Vagina (tissue), 2 donors: ENCODE data around the gene SEMA4G. TPM values are rescaled to one million over a fixed set of nuclear protein-coding genes. Genes with fewer than 3 reads are reported as not detected.
"Not testable (repeated sequence)": the region's sequence is repeated elsewhere in the genome, so short reads cannot be mapped to it uniquely, and the experiment has no call there.

Experiments used
- DNase-seq, 2 donors: peaks; one replicate each; pipeline ENCODE4 v3.0.0-alpha.2; 2017; ENCODE audit errors: extremely low spot score in 2 of 2
- H3K27ac ChIP-seq: fragments of 200-600 bp; sonication (generic); one replicate; pipeline ENCODE4 v1.5.1; 2019
- H3K27me3 ChIP-seq: fragments of 200-600 bp; sonication (generic); one replicate; pipeline ENCODE4 v1.5.1; 2019
- H3K36me3 ChIP-seq, 2 donors: fragments of 200-600 bp; sonication (generic); one replicate each; pipeline ENCODE4 v1.5.1; 2017 to 2019
- H3K4me1 ChIP-seq: fragments of 200-600 bp; sonication (generic); one replicate; pipeline ENCODE4 v1.5.1; 2019
- H3K4me3 ChIP-seq, 2 donors: fragments of 200-600 bp; sonication (generic); 1 replicate in 1 of 2; 2 replicates in 1 of 2; pipeline ENCODE4 v1.5.1; 2016 to 2019
- H3K9me3 ChIP-seq: fragments of 200-600 bp; sonication (generic); one replicate; pipeline ENCODE4 v1.5.1; 2019
- POLR2A ChIP-seq, 2 donors: fragments of 450-650 bp; IDR thresholded peaks; one replicate each; pipeline ENCODE4 v1.6.1; 2017; ENCODE audit warnings: antibody characterized with exemption in 2 of 2, mild to moderate bottlenecking in 2 of 2, moderate library complexity in 2 of 2
- POLR2AphosphoS5 ChIP-seq, 2 donors: sonication (generic); formaldehyde crosslinking; IDR thresholded peaks; one replicate each; pipeline ENCODE4 v1.9.0; 2017; ENCODE audit warnings: antibody characterized with exemption in 2 of 2, mild to moderate bottlenecking in 2 of 2, low read depth in 1 of 2; ENCODE audit not compliant: insufficient read depth in 1 of 2
- intact Hi-C: fragments of 100-400 bp; cut with DNase I; formaldehyde crosslinking; loops from one replicate; pipeline ENCODE4 v1.15.1; 2023
- total RNA-seq: library from RNA; depleted of rRNA; stranded (reverse); fragments of >200 nt; gene quantifications from one replicate; pipeline ENCODE4 v1.2.3, GENCODE V29; 2016
- TF ChIP-seq, protein P1 (sequence below), 3 experiments: fragments of 450-650 bp in 2 of 3; fragments of 200-600 bp in 1 of 3; sonication (generic) in 1 of 3; IDR thresholded peaks; one replicate each; pipeline ENCODE4 v1.5.1; 2017 to 2019; ENCODE audit warnings: antibody characterized with exemption in 3 of 3, mild to moderate bottlenecking in 2 of 3, moderate library complexity in 2 of 3

SEMA4G gene
- total RNA-seq, 1 donor from 2014 or later: 6.4 TPM

DNA sequence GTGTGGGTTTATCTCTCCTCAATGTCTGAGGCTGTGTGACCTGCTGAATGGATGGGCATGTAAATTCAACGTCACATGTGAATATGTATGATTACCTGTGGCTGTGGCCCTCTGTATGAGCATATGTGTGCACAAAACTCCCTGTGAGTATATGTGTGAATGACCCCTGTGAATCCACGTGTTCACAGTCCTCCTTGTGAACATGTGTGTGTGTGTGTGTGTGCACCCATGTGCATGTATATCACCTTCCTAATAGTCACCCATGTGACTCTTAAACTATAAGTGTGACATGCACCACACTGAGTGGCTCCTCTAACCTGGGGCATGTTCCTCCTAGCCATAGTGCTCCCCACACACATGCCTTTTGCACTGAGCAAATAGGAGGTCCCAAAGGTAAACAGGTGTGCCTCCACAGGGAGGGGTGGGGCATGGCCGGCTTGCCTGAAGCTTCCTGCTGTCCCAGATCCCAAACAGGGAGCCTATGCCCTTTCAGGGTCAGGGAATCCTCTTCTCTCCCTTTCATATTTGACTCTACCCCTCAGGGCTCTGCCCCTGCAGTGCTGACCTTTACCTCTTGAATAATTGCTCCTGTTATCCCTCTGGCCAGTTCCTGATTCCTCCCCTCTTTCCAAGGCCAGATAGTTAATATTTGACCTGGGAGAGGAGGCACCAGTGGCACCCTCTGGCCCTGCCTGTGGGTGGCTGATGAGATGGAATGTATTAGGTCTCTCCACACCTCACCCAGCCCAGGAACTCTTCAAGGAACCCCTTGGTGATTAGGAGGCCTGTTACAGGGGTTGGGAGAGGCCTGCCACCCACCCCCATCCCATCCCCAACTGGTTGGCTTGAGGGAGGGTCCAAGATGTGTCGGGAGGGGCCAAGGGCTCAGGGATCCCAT, 1.9 kb downstream of the SEMA4G start:
- Histone ChIP-seq H3K9me3 (no peaks in the 10 kb centered on the region), H3K27me3 (no peaks in the 10 kb centered on the region), H3K4me3 (no peak overlapping the region), H3K4me1 (peaks cover 15% of the 10 kb centered on the region), H3K27ac (no peak overlapping the region), H3K36me3 (no peaks in the 10 kb centered on the region)
- TF ChIP-seq POLR2AphosphoS5 (IDR thresholded peaks at IDR 0.05; ENCODE audit: insufficient read depth in 1 of 2, low read depth in 1 of 2) (no peak), POLR2A (IDR thresholded peaks at IDR 0.05) (no peak)
- TF ChIP-seq, protein P1, sequence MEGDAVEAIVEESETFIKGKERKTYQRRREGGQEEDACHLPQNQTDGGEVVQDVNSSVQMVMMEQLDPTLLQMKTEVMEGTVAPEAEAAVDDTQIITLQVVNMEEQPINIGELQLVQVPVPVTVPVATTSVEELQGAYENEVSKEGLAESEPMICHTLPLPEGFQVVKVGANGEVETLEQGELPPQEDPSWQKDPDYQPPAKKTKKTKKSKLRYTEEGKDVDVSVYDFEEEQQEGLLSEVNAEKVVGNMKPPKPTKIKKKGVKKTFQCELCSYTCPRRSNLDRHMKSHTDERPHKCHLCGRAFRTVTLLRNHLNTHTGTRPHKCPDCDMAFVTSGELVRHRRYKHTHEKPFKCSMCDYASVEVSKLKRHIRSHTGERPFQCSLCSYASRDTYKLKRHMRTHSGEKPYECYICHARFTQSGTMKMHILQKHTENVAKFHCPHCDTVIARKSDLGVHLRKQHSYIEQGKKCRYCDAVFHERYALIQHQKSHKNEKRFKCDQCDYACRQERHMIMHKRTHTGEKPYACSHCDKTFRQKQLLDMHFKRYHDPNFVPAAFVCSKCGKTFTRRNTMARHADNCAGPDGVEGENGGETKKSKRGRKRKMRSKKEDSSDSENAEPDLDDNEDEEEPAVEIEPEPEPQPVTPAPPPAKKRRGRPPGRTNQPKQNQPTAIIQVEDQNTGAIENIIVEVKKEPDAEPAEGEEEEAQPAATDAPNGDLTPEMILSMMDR (IDR thresholded peaks at IDR 0.05): no peak
- no peak for DNase-seq
- intact Hi-C loops: no loop called here

DNA sequence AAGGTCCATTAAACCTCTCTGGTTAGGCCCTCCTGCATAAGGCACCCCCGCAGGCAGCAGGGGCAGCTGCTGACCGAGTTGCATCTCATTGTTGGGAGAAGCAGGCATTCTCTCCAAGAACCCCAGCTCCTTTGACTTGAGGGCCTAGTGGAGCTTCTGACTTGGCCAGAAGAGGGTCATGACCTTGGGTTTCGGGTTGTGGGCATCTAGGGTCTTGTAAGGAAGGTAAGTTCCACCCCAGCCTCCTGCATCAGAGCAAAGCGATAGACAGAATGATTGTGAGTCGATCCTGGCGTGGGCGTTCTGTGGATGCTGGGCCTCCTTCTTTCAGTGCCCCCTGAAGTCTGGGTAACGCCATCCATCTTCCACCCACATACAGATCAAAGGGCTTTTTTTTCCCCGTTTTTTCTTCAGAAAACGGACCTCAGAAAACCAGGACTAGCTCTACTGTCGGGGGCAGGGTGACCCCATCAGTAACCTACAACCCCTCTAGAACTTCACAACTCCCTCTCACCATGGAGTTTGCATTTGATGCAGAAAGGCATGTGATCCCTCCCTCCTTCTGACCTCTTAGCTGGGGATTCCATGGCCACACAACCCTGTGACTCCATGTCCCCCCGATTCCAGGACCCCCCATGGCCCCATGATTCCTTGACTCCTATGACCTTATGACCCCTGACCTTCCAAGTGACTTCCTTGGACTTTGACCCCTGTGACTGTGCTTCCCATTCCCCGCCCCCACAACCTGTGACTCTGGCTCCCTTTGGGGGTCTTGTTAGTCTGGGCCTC, 3.0 kb downstream of the SEMA4G start:
- no peak overlapping the region for H3K27ac ChIP-seq
- H3K4me3 ChIP-seq: no peak overlapping the region
- no peaks in the 10 kb centered on the region for H3K27me3 ChIP-seq
- TF ChIP-seq POLR2A (IDR thresholded peaks at IDR 0.05) (no peak), POLR2AphosphoS5 (IDR thresholded peaks at IDR 0.05; ENCODE audit: insufficient read depth in 1 of 2, low read depth in 1 of 2) (no peak)
- TF ChIP-seq, protein P1 (IDR thresholded peaks at IDR 0.05): no peak
- peaks cover 15% of the 10 kb centered on the region for H3K4me1 ChIP-seq
- H3K9me3 ChIP-seq: no peaks in the 10 kb centered on the region
- DNase-seq: no peak
- H3K36me3 ChIP-seq: no peaks in the 10 kb centered on the region
- intact Hi-C loops: no loop called here

DNA sequence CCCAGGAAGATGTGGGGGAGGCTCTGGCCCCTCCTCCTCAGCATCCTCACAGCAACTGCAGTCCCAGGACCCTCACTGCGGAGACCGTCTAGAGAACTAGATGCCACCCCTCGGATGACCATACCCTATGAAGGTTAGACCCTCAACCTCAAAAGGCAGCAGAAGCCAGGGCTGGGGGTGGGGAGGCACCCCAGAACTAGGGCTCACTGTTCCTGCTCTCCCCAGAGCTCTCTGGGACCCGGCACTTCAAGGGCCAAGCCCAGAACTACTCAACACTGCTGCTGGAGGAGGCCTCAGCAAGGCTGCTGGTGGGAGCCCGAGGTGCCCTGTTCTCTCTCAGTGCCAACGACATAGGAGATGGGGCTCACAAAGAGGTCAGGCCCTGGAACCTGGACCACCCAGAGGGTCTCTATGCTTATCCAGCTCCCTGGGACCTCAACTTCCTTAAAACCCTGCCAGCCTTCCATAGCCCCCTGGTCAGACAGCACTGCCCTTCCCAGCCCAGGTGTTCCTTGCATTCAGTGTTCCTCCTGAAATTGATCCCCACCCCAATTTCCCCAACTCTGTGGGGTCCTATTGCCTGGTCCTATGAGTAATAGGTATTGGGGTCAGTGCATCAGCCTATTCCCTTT, 3.7 kb downstream of the SEMA4G start:
- no peak overlapping the region for H3K27ac ChIP-seq
- H3K4me1 ChIP-seq: peaks cover 15% of the 10 kb centered on the region
- intact Hi-C loops: no loop called here
- no peak overlapping the region for H3K4me3 ChIP-seq
- peak in 1 of 2 donors; percentile 82 for DNase-seq
- H3K27me3 ChIP-seq: no peaks in the 10 kb centered on the region
- H3K9me3 ChIP-seq: no peaks in the 10 kb centered on the region
- TF ChIP-seq, protein P1 (IDR thresholded peaks at IDR 0.05): no peak
- TF ChIP-seq POLR2A (IDR thresholded peaks at IDR 0.05): no peak
- no peak for TF ChIP-seq POLR2AphosphoS5 (IDR thresholded peaks at IDR 0.05; ENCODE audit: insufficient read depth in 1 of 2, low read depth in 1 of 2)
- H3K36me3 ChIP-seq: no peaks in the 10 kb centered on the region

DNA sequence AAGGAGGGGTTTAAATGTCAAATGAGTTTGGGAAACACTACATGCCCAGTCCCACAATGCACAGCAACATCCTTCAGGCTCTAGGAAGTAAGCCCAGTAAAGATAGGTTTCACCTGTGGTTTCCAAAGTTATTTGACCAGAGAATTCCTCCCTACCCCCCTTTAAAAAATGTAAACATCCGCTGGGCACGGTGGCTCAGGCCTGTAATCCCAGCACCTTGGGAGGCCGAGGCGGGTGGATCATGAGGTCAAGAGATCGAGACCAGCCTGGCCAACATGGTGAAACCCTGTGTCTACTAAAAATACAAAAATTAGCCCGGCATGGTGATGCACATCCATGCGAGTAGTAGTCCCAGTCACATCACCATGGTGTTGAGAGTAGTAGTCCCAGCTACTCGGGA, 6.1 kb downstream of the SEMA4G start:
- intact Hi-C loops, H3K4me1 ChIP-seq, H3K9me3 ChIP-seq, H3K27me3 ChIP-seq, H3K27ac ChIP-seq, H3K36me3 ChIP-seq, H3K4me3 ChIP-seq: not testable (repeated sequence)
- DNase-seq: peak in 1 of 2 donors; percentile 16

DNA sequence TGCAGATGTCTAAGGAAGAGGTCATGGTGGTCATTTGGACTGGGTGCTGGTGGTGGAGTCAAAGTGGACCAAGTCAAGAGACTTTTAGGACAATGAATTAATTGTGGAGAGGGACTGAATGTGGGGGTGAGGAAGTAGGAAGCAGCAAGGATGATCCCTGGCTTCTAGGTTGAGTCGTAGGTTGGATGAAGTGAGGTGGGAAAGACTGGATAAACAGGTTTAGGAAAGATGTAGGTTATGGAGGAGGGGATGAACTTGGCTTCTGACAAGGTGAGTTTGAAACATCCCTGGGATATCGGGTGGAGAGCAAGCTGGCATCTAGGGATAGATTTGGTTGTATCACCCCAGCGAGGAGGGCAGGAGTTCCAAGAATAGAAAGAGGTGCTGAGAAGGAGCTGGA, 7.6 kb downstream of the SEMA4G start:
- Histone ChIP-seq H3K4me1 (no peaks in the 10 kb centered on the region), H3K9me3 (no peaks in the 10 kb centered on the region), H3K4me3 (no peak overlapping the region), H3K36me3 (no peaks in the 10 kb centered on the region), H3K27ac (no peak overlapping the region), H3K27me3 (no peaks in the 10 kb centered on the region)
- TF ChIP-seq POLR2A (IDR thresholded peaks at IDR 0.05): no peak
- intact Hi-C loops: no loop called here
- DNase-seq: peak; percentile 31 to 49
